Raji (cell line): ENCODE results near the gene TRIM51G.
"Not testable (repeated sequence)": the region's sequence is repeated elsewhere in the genome, so short reads cannot be mapped to it uniquely, and the experiment has no call there.

Experiments used
- POLR2A ChIP-seq: IDR thresholded peaks from 2 replicates; pipeline ENCODE4 v1.6.1; 2011; ENCODE audit warnings: low read depth, low read length, control low read depth; ENCODE audit not compliant: insufficient read depth

The TRIM51G gene

GRCh38 chr11:48983785-48984184, at the start of gene TRIM51G:
TSS of gene TRIM51G (minus strand) at chr11:48983885. CDS start at chr11:48981695, 2,190 bp downstream.
- TF ChIP-seq POLR2A: not testable (repeated sequence)

DNA sequence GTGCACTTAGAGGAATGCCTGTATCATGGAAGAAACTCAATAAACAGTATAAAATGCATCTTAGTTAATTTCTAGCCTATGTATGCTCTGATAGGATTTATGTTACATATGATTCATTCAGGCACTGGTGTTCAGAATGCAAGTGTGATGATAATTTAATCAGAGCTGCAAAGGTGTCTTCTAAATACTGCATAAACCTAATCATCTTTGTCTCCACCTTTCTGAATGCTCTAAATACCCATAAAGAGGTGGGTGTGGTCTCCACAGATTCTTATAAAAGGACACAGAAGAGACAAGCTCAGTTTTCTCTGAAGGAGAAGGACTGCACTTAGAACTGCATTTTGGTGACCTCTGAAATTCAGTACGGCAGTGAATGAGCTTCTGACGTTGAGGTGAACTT, 44.8 kb upstream of the TRIM51G start, which contains the start of gene TRIM49B:
Gene TRIM49B, plus strand, starts transcription at position 301 of the 400 bp plus-strand sequence. CDS start 2,777 bp downstream, outside the sequence.
- not testable (repeated sequence) for TF ChIP-seq POLR2A
